ENCODE results near the gene ZNF326. TPM values are rescaled to one million over a fixed set of nuclear protein-coding genes. Genes with fewer than 3 reads are reported as not detected.
A peak's percentile ranks its signal among the peaks of the same experiment; 100 is the strongest.

The ZNF326 gene
- total and polyA plus RNA-seq, 2 of the 8 experiments (the other 6 are each of a cell fraction or from before 2014, with no cell fraction given): 12.2 to 30.6 TPM

DNA sequence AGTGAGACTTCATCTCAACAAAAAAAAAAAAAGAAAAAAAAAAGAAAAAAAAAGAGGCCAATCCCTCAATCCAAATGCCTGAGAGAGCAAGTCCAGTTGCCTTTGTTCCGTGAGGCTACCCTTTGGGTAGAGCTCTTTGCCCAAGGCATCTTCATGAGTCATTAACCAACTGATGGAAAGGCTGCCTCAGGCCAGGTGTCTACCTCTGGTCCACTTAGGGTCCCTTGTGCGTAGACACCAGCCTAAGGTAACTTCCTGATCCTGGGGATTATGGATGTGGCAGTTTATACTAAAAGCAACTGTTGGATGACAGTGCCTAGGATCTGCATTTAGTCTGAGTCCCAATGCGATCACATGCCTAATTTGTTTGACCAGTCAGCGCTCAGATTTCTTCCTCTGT lies 20.7 kb upstream of the ZNF326 start:
- H3K23me2 ChIP-seq (ENCODE audit: low read depth, low read length): no peaks in the 10 kb centered on the region
- no peak overlapping the region for H3K9ac ChIP-seq (replicated peaks in 1 of 4; ENCODE audit: extremely low read depth in 1 of 4, low read depth in 3 of 4, low read length in 3 of 4)
- no peak overlapping the region for H2BK5ac ChIP-seq (ENCODE audit: low read depth, low read length)
- no peaks in the 10 kb centered on the region for H4K20me1 ChIP-seq (replicated peaks in 1 of 2; ENCODE audit: control insufficient read depth in 1 of 2, insufficient read depth in 2 of 2, low read length in 2 of 2)
- H2AFZ ChIP-seq (ENCODE audit: low read length): 0 out of 2 replicates have a peak overlapping the region, but pooled peaks have one; percentile 21
- H3K23ac ChIP-seq (ENCODE audit: insufficient read length): no peak overlapping the region
- H4K91ac ChIP-seq (replicated peaks; ENCODE audit: insufficient read length, low read length): no peak overlapping the region
- H2AK5ac ChIP-seq (ENCODE audit: low read depth, low read length): no peak overlapping the region
- no peak overlapping the region for H3K14ac ChIP-seq (ENCODE audit: insufficient read length)
- no peak for DNase-seq (ENCODE audit: low read depth in 1 of 2, low spot score in 2 of 2)
- H4K5ac ChIP-seq (ENCODE audit: insufficient read length, low read depth, low read length): no peak overlapping the region
- no peaks in the 10 kb centered on the region for H3K27me3 ChIP-seq (replicated peaks in 1 of 4; ENCODE audit: control insufficient read depth in 3 of 4, extremely low read depth in 1 of 4, insufficient read depth in 3 of 4, low read length in 3 of 4)
- no peaks in the 10 kb centered on the region for H3K79me1 ChIP-seq (ENCODE audit: low read depth, low read length)
- no peaks in the 10 kb centered on the region for H3K36me3 ChIP-seq (ENCODE audit: control insufficient read depth in 2 of 4, insufficient read depth in 4 of 4, low read length in 3 of 4)
- 98% methylated on average over 4 of the region's 4 CpGs; no CpG with 5 or more reads in 1 of the 2 experiments for WGBS, 2 experiments (ENCODE audit: extremely low coverage in 1 of 2, insufficient coverage in 1 of 2, insufficient read length in 1 of 2, insufficient replicate concordance in 2 of 2, low coverage in 1 of 2, low lambda C conversion rate in 2 of 2, missing lambda C conversion rate in 1 of 2)
- ChIA-PET CTCF (ENCODE audit: partially characterized antibody) (interaction anchor here (1.1 to 1.4 kb wide), 3 partner anchors 12 to 170 kb away, joined by 4 read pairs; no protein-coding TSS in a partner anchor), POLR2A (ENCODE audit: partially characterized antibody) (no interaction called here)
- H3K4me3 ChIP-seq (ENCODE audit: extremely low read depth in 1 of 4, insufficient read depth in 2 of 4, low read depth in 3 of 4, low read length in 4 of 4): no peak overlapping the region
- H3K18ac ChIP-seq (ENCODE audit: extremely low read depth, low read length): no peak overlapping the region
- H3K4me2 ChIP-seq (ENCODE audit: insufficient read depth in 1 of 2, low read depth in 2 of 2, low read length in 2 of 2): no peak overlapping the region
- H3K79me2 ChIP-seq (ENCODE audit: control insufficient read depth in 1 of 2, insufficient read depth in 2 of 2, low read length in 2 of 2): no peaks in the 10 kb centered on the region
- no peaks in the 10 kb centered on the region for H3K9me3 ChIP-seq (ENCODE audit: insufficient read depth in 2 of 2, low read depth in 1 of 2, low read length in 1 of 2)
- no peak overlapping the region for H4K8ac ChIP-seq (ENCODE audit: extremely low read depth, insufficient read depth, low read length)
- H3K27ac ChIP-seq (ENCODE audit: low read depth, low read length): no peak overlapping the region
- H3K4me1 ChIP-seq (replicated peaks in 1 of 4; ENCODE audit: control insufficient read depth in 3 of 4, insufficient read depth in 4 of 4, low read length in 3 of 4): peaks cover 0 to 1% (median 0%) of the 10 kb centered on the region in 4 experiments; a peak in 1 of 7 replicates
- no peak overlapping the region for H2BK15ac ChIP-seq (ENCODE audit: low read length)
- H3K56ac ChIP-seq (replicated peaks; ENCODE audit: insufficient read length, low read depth, low read length): no peak overlapping the region
- no peak overlapping the region for H2BK12ac ChIP-seq (ENCODE audit: low read depth, low read length)
- H2BK20ac ChIP-seq (ENCODE audit: low read length): no peak overlapping the region
- H3K4ac ChIP-seq (replicated peaks; ENCODE audit: insufficient read length, low read depth, low read length): no peak overlapping the region
- FAIRE-seq: no peak
- H2BK120ac ChIP-seq (replicated peaks; ENCODE audit: low read depth, low read length): no peak overlapping the region
- no peak for TF ChIP-seq EZH2 (IDR thresholded peaks at IDR 0.05; ENCODE audit: low read depth, low read length, severe bottlenecking)
- TF ChIP-seq RFX5 (IDR thresholded peaks at IDR 0.05; ENCODE audit: borderline replicate concordance, low read depth, low read length): no peak
- no peak for TF ChIP-seq TAF7 (optimal IDR thresholded peaks at IDR 0.05; ENCODE audit: borderline replicate concordance, low read depth, low read length)
- TF ChIP-seq MAFK (IDR thresholded peaks at IDR 0.05; ENCODE audit: low read depth, low read length): no peak
- TF ChIP-seq SIX5 (IDR thresholded peaks at IDR 0.05; ENCODE audit: low read depth, low read length): no peak
- no peak for TF ChIP-seq CEBPB (IDR thresholded peaks at IDR 0.05; ENCODE audit: low read depth, low read length)
- TF ChIP-seq POLR2A (IDR thresholded peaks at IDR 0.05; ENCODE audit: control extremely low read depth in 1 of 2, low read depth in 2 of 2, low read length in 2 of 2): no peak
- no peak for TF ChIP-seq SIN3A (conservative IDR thresholded peaks at IDR 0.05 in 1 of 2, IDR thresholded peaks at IDR 0.05 in 1 of 2; ENCODE audit: low read depth in 1 of 2, low read length in 2 of 2)
- TF ChIP-seq POU5F1 (IDR thresholded peaks at IDR 0.05; ENCODE audit: low read depth, low read length): no peak
- TF ChIP-seq BACH1 (IDR thresholded peaks at IDR 0.05; ENCODE audit: low read length): no peak
- no peak for TF ChIP-seq TCF12 (IDR thresholded peaks at IDR 0.05; ENCODE audit: low read depth, low read length)
- TF ChIP-seq CTBP2 (IDR thresholded peaks at IDR 0.05; ENCODE audit: borderline replicate concordance, insufficient read depth, insufficient read length, low read length): no peak
- TF ChIP-seq YY1 (IDR thresholded peaks at IDR 0.05; ENCODE audit: low read depth, low read length): no peak
- TF ChIP-seq CBX5 (IDR thresholded peaks at IDR 0.05; ENCODE audit: low read depth, low read length): no peak
- no peak for TF ChIP-seq GTF2F1 (IDR thresholded peaks at IDR 0.05; ENCODE audit: borderline replicate concordance, low read depth, low read length)
- TF ChIP-seq FOSL1 (IDR thresholded peaks at IDR 0.05; ENCODE audit: insufficient read depth, low read depth, low read length): no peak

Data from H1 (cell line).